Measurements from ENCODE around the gene ITGA3. TPM values are rescaled to one million over a fixed set of nuclear protein-coding genes. Genes with fewer than 3 reads are reported as not detected.

ITGA3 gene
- total and polyA plus RNA-seq, 2 of the 13 experiments (the other 11 are each of a cell fraction or from before 2014, with no cell fraction given), result 0.48 to 0.69 TPM

GRCh38 chr17:50133028-50133768 is 77.3 kb downstream of the ITGA3 start (continued):
- TF ChIP-seq EP300 (IDR thresholded peaks at IDR 0.05; ENCODE audit: low read depth in 2 of 2, low read length in 2 of 2), result peak; percentile 67; a peak in 2 of 4 replicates
- TF ChIP-seq EP300 (CRISPR knock-in tag; IDR thresholded peaks at IDR 0.05; ENCODE audit: borderline replicate concordance), result 0 out of 2 replicates have a peak, but pooled peaks have one; percentile 15
- TF ChIP-seq ZBTB34 (CRISPR knock-in tag; IDR thresholded peaks at IDR 0.05), result no peak
- peak; percentile 48; the same call in 1 of the 2 replicates for TF ChIP-seq AHDC1 (CRISPR knock-in tag; IDR thresholded peaks at IDR 0.05; ENCODE audit: borderline replicate concordance)
- no peak for TF ChIP-seq ZNF451 (CRISPR knock-in tag; IDR thresholded peaks at IDR 0.05)
- TF ChIP-seq ZFP90 (CRISPR knock-in tag; IDR thresholded peaks at IDR 0.05; ENCODE audit: borderline replicate concordance), result 0 out of 2 replicates have a peak, but pooled peaks have one; percentile 58
- TF ChIP-seq PAXIP1 (CRISPR knock-in tag; conservative IDR thresholded peaks at IDR 0.05), result peak; percentile 77
- TF ChIP-seq SRSF1 (optimal IDR thresholded peaks at IDR 0.05; ENCODE audit: low read depth, low read length), result peak; percentile 6
- peak; percentile 38; the same call in 1 of the 2 replicates for TF ChIP-seq JUN (CRISPR knock-in tag; IDR thresholded peaks at IDR 0.05)
- TF ChIP-seq DNMT3B (CRISPR knock-in tag; conservative IDR thresholded peaks at IDR 0.05), result peak; percentile 61; the same call in 1 of the 2 replicates
- peak; percentile 51; the same call in 1 of the 2 replicates for TF ChIP-seq ARID5B (CRISPR knock-in tag; IDR thresholded peaks at IDR 0.05)
- 0 out of 2 replicates have a peak, but pooled peaks have one; percentile 9 for TF ChIP-seq ZNF121 (CRISPR knock-in tag; IDR thresholded peaks at IDR 0.05)
- 0 out of 2 replicates have a peak, but pooled peaks have one; percentile 20 for TF ChIP-seq KLF6 (CRISPR knock-in tag; IDR thresholded peaks at IDR 0.05)
